ENCODE measurements around the gene TRABD2B. TPM values are rescaled to one million over a fixed set of nuclear protein-coding genes. Genes with fewer than 3 reads are reported as not detected.

Gene TRABD2B
- total and polyA plus RNA-seq, 2 of the 13 experiments (the other 11 are each of a cell fraction or from before 2014, with no cell fraction given) = 0.04 TPM; not detected in 1

- TF ChIP-seq CREB1 (IDR thresholded peaks at IDR 0.05) (no peak), CREB1 (CRISPR knock-in tag; IDR thresholded peaks at IDR 0.05) (peak; percentile 73), ZNF431 (CRISPR knock-in tag; IDR thresholded peaks at IDR 0.05; ENCODE audit: borderline replicate concordance, low read depth) (0 out of 2 replicates have a peak, but pooled peaks have one; percentile 19), RBAK (CRISPR knock-in tag; IDR thresholded peaks at IDR 0.05) (no peak), ZMAT3 (CRISPR knock-in tag; conservative IDR thresholded peaks at IDR 0.05) (0 out of 2 replicates have a peak, but pooled peaks have one; percentile 55), ZBTB21 (CRISPR knock-in tag; IDR thresholded peaks at IDR 0.05) (no peak), FOXK2 (IDR thresholded peaks at IDR 0.05) (no peak), YEATS2 (CRISPR knock-in tag; IDR thresholded peaks at IDR 0.05; ENCODE audit: borderline replicate concordance) (no peak), ZBTB39 (CRISPR knock-in tag; IDR thresholded peaks at IDR 0.05) (peak; percentile 90), ZNF574 (CRISPR knock-in tag; IDR thresholded peaks at IDR 0.05) (0 out of 2 replicates have a peak, but pooled peaks have one; percentile 15), SKIL (CRISPR knock-in tag; IDR thresholded peaks at IDR 0.05; ENCODE audit: borderline replicate concordance) (peak; percentile 44; the same call in 1 of the 2 replicates), ZXDC (CRISPR knock-in tag; IDR thresholded peaks at IDR 0.05) (no peak), HOXA5 (CRISPR knock-in tag; IDR thresholded peaks at IDR 0.05) (no peak), HOMEZ (CRISPR knock-in tag; IDR thresholded peaks at IDR 0.05; ENCODE audit: low read depth) (no peak), IRF2 (CRISPR knock-in tag; IDR thresholded peaks at IDR 0.05) (0 out of 2 replicates have a peak, but pooled peaks have one; percentile 11), RXRB (CRISPR knock-in tag; IDR thresholded peaks at IDR 0.05; ENCODE audit: borderline replicate concordance) (0 out of 2 replicates have a peak, but pooled peaks have one; percentile 56), ATF1 (CRISPR knock-in tag; IDR thresholded peaks at IDR 0.05) (peak; percentile 56; the same call in 1 of the 2 replicates)
Observed at GRCh38 chr1:47783638-47784496, 213.3 kb downstream of the TRABD2B start (continued).
